Uterus (tissue), 4 donors: Measurements from ENCODE around the gene SYTL3. TPM values are rescaled to one million over a fixed set of nuclear protein-coding genes. Genes with fewer than 3 reads are reported as not detected.

ENCODE experiments used
- DNase-seq, 2 donors: peaks; one replicate each; pipeline ENCODE4 v3.0.0-alpha.2; 2019 to 2020
- H3K27ac ChIP-seq, 2 donors: fragments of 200-600 bp; sonication (generic); 1 replicate in 1 of 2; 2 replicates in 1 of 2; pipeline ENCODE4 v1.5.1; 2016 to 2018
- H3K27me3 ChIP-seq, 2 donors: fragments of 200-600 bp; sonication (generic); one replicate each; pipeline ENCODE4 v1.5.1; 2018 to 2019; ENCODE audit warnings: control low read depth in 1 of 2
- H3K36me3 ChIP-seq, 2 donors: fragments of 200-600 bp; sonication (generic); one replicate each; pipeline ENCODE4 v1.5.1; 2019; ENCODE audit warnings: control low read depth in 1 of 2
- H3K4me1 ChIP-seq, 2 donors: fragments of 200-600 bp; sonication (generic); one replicate each; pipeline ENCODE4 v1.5.1; 2018 to 2019; ENCODE audit warnings: control low read depth in 1 of 2
- H3K4me3 ChIP-seq, 2 donors: fragments of 200-600 bp; sonication (generic); 1 replicate in 1 of 2; 2 replicates in 1 of 2; pipeline ENCODE4 v1.5.1; 2018 to 2019; ENCODE audit warnings: mild to moderate bottlenecking in 1 of 2
- H3K9me3 ChIP-seq, 2 donors: fragments of 200-600 bp; sonication (generic); one replicate each; pipeline ENCODE4 v1.5.1; 2019; ENCODE audit warnings: control low read depth in 1 of 2
- POLR2A ChIP-seq, 2 donors: fragments of 450-650 bp; IDR thresholded peaks; one replicate each; pipeline ENCODE4 v1.6.1; 2016; ENCODE audit warnings: antibody characterized with exemption in 2 of 2, mild to moderate bottlenecking in 1 of 2, moderate library complexity in 1 of 2
- intact Hi-C: fragments of 100-400 bp; cut with DNase I; formaldehyde crosslinking; loops from one replicate; pipeline ENCODE4 v1.15.1; 2023; ENCODE audit warnings: low total_unique reads
- total RNA-seq, 4 donors: library from RNA; depleted of rRNA in 3 of 4; stranded (reverse); fragments of >200 nt in 3 of 4; gene quantifications; one replicate each; pipeline versions ENCODE4 v1.1.0 to v1.2.4, GENCODE V29; 2014 to 2023
- TF ChIP-seq, protein P1 (sequence below), 4 experiments: fragments of 200-600 bp in 2 of 4; fragments of 450-650 bp in 2 of 4; sonication (generic) in 2 of 4; IDR thresholded peaks; one replicate each; pipeline ENCODE4 v1.5.1; 2016 to 2019; ENCODE audit warnings: antibody characterized with exemption in 4 of 4, mild to moderate bottlenecking in 2 of 4, moderate library complexity in 1 of 4
- donor health status: DM: yes; HTN: yes; CAD: no.

Gene SYTL3
- total RNA-seq, 4 donors from 2014 or later = 0.51 to 12.4 (median 3.3) TPM

- H3K36me3 ChIP-seq = no peaks in the 10 kb centered on the region
- peak in 1 of 2 donors; percentile 41 for DNase-seq
- intact Hi-C loops = no loop called here
- peak overlapping the region; percentile 63 to 75 for H3K27ac ChIP-seq
- H3K9me3 ChIP-seq = no peaks in the 10 kb centered on the region
- H3K4me1 ChIP-seq = peaks cover 4 to 9% of the 10 kb centered on the region in 2 donors
- peak overlapping the region in 1 of 2 donors; percentile 13 for H3K4me3 ChIP-seq
- TF ChIP-seq, protein P1, sequence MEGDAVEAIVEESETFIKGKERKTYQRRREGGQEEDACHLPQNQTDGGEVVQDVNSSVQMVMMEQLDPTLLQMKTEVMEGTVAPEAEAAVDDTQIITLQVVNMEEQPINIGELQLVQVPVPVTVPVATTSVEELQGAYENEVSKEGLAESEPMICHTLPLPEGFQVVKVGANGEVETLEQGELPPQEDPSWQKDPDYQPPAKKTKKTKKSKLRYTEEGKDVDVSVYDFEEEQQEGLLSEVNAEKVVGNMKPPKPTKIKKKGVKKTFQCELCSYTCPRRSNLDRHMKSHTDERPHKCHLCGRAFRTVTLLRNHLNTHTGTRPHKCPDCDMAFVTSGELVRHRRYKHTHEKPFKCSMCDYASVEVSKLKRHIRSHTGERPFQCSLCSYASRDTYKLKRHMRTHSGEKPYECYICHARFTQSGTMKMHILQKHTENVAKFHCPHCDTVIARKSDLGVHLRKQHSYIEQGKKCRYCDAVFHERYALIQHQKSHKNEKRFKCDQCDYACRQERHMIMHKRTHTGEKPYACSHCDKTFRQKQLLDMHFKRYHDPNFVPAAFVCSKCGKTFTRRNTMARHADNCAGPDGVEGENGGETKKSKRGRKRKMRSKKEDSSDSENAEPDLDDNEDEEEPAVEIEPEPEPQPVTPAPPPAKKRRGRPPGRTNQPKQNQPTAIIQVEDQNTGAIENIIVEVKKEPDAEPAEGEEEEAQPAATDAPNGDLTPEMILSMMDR (IDR thresholded peaks at IDR 0.05) = no peak
- TF ChIP-seq POLR2A (IDR thresholded peaks at IDR 0.05) = no peak
- no peaks in the 10 kb centered on the region for H3K27me3 ChIP-seq
Measured at GRCh38 chr6:158707120-158707820, 57.4 kb downstream of the SYTL3 start.

DNA sequence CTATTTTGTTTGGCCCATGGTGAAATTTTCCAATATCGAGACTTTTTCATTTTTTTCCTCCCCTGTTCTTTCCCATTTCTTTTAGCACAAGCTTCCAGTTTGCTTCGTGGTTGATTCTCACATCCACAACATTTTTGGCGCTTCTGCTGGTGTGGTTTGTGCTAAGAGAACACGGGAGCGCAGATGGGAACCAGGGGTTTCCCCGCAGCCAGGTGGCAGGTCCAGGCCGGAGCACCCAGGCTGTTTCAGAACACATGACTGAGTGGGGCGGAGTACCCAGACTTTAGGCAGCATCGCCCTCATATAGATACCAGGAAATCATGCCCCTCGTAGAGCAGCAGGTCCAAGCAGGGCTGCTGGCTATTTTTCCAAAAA lies 58.0 kb downstream of the SYTL3 start:
- H3K9me3 ChIP-seq = no peaks in the 10 kb centered on the region
- H3K4me3 ChIP-seq = peak overlapping the region in 1 of 2 donors; percentile 13
- intact Hi-C loops = no loop called here
- TF ChIP-seq, protein P1 (IDR thresholded peaks at IDR 0.05) = no peak
- TF ChIP-seq POLR2A (IDR thresholded peaks at IDR 0.05) = no peak
- H3K36me3 ChIP-seq = no peaks in the 10 kb centered on the region
- peak in 1 of 2 donors; percentile 24 for DNase-seq
- H3K4me1 ChIP-seq = peaks cover 4 to 9% of the 10 kb centered on the region in 2 donors
- no peaks in the 10 kb centered on the region for H3K27me3 ChIP-seq
- H3K27ac ChIP-seq = peak overlapping the region; percentile 63 to 75

DNA sequence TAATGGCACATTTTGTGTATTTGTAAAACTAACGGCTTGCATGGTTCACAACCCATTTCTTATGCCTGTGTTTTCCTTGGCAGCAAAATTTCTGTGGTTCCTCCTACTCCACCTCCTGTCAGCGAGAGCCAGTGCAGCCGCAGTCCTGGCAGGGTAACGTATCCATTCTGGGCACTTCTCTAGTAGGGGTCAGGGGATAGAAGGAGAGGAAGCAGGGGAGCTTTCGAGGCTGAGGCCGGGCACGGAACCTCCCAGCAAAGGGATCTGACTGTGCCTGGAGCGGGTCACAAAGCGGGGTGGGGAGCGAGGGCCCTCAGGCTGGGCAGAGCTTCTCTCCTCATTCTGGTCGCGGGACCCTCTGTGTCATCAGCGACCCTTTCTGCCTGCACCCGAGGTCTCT lies 58.4 kb downstream of the SYTL3 start:
- peak; percentile 45 to 63 for DNase-seq
- intact Hi-C loops = no loop called here
- Histone ChIP-seq H3K9me3 (no peaks in the 10 kb centered on the region), H3K36me3 (no peaks in the 10 kb centered on the region), H3K4me3 (peak overlapping the region in 1 of 2 donors; percentile 13), H3K27me3 (no peaks in the 10 kb centered on the region), H3K4me1 (peaks cover 4 to 9% of the 10 kb centered on the region in 2 donors), H3K27ac (peak overlapping the region; percentile 63 to 75)
- TF ChIP-seq, protein P1 (IDR thresholded peaks at IDR 0.05) = no peak
- no peak for TF ChIP-seq POLR2A (IDR thresholded peaks at IDR 0.05)

DNA sequence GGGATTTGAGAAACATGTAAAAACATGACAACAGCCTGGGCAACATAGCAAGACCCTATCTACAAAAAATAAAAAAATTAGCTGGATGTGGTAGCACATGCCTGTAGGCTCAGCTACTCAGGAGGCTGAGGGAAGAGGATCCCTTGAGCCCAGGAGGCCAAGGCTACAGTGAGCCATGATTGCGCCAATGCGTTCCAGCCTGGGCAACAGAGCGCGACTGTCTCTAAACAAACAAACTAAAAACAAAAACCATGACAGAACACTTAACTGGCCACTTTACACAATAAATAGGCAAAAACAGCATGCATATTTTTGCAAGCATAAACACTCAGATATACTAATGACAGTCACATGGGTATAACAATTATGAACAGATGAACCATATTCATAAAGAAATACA lies 60.0 kb downstream of the SYTL3 start:
- no peaks in the 10 kb centered on the region for H3K36me3 ChIP-seq
- H3K4me1 ChIP-seq = peaks cover 4 to 9% of the 10 kb centered on the region in 2 donors
- no peak for DNase-seq
- no peaks in the 10 kb centered on the region for H3K9me3 ChIP-seq
- H3K27me3 ChIP-seq = no peaks in the 10 kb centered on the region
- no peak overlapping the region for H3K4me3 ChIP-seq
- no peak for TF ChIP-seq POLR2A (IDR thresholded peaks at IDR 0.05)
- TF ChIP-seq, protein P1 (IDR thresholded peaks at IDR 0.05) = no peak
- intact Hi-C loops = no loop called here
- H3K27ac ChIP-seq = no peak overlapping the region

DNA sequence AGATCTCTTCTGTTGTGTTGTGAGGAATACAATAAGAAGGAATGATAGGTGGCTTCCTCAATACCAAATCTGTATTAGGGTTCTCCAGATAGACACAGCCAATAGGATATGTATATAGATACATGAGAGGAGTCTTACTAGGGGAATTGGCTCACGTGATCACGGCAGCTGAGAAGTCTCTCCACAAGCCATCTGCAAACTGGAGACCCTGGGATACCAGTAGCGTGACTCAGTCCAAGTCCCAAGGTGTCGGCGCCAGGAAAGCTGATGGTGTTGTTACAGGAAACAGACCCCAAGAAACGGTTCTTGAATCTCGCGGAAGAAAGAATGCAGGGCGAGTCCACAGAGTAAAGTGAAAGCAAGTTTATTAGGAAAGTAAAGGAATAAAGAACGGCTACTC lies 61.4 kb downstream of the SYTL3 start:
- Histone ChIP-seq H3K36me3 (no peaks in the 10 kb centered on the region), H3K4me3 (no peak overlapping the region), H3K4me1 (peaks cover 0 to 4% of the 10 kb centered on the region in 2 donors), H3K27me3 (no peaks in the 10 kb centered on the region), H3K9me3 (no peaks in the 10 kb centered on the region), H3K27ac (no peak overlapping the region)
- no peak for DNase-seq
- intact Hi-C loops = no loop called here
- no peak for TF ChIP-seq POLR2A (IDR thresholded peaks at IDR 0.05)
- TF ChIP-seq, protein P1 (IDR thresholded peaks at IDR 0.05) = no peak
